Psoas muscle (tissue), 8 donors: ENCODE data around the gene DLG3. TPM values are rescaled to one million over a fixed set of nuclear protein-coding genes. Genes with fewer than 3 reads are reported as not detected.
A peak's percentile ranks its signal among the peaks of the same experiment; 100 is the strongest.

Experiments
- ATAC-seq, 4 donors: fragments of 200-7000 bp; cut with Tn5 transposase; one replicate each; pipeline ENCODE4 v1.9.1; 2020; ENCODE audit warnings: moderate library complexity in 3 of 4, mild to moderate bottlenecking in 2 of 4
- DNase-seq, 2 donors: peaks; one replicate each; pipeline ENCODE4 v3.0.0-alpha.2; 2020
- H3K27ac ChIP-seq: fragments of 200-600 bp; one replicate; pipeline ENCODE4 v1.8.0; 2022
- H3K27me3 ChIP-seq, 3 donors: fragments of 200-600 bp in 1 of 3; one replicate each; pipeline versions ENCODE4 v1.6.1 to v1.8.0; 2013 to 2022; ENCODE audit warnings: low read length in 2 of 3, mild to moderate bottlenecking in 2 of 3, moderate library complexity in 1 of 3; ENCODE audit not compliant: insufficient read depth in 3 of 3
- H3K36me3 ChIP-seq, 2 donors: fragments of 200-600 bp in 1 of 2; one replicate each; pipeline versions ENCODE4 v1.6.1 to v1.8.0; 2013 to 2022; ENCODE audit warnings: low read depth in 1 of 2, mild to moderate bottlenecking in 1 of 2, moderate library complexity in 1 of 2; ENCODE audit not compliant: insufficient read depth in 1 of 2
- H3K4me1 ChIP-seq: fragments of 200-600 bp; one replicate; pipeline ENCODE4 v1.8.0; 2022
- H3K4me3 ChIP-seq: fragments of 200-600 bp; one replicate; pipeline ENCODE4 v1.8.0; 2022; ENCODE audit warnings: mild to moderate bottlenecking
- H3K9me3 ChIP-seq: fragments of 200-600 bp; one replicate; pipeline ENCODE4 v1.8.0; 2022
- CTCF ChIP-seq: fragments of 200-600 bp; IDR thresholded peaks from one replicate; pipeline ENCODE4 v1.8.0; 2022; ENCODE audit warnings: antibody characterized with exemption
- WGBS, 3 donors: extraction: QIAGEN DNeasy Blood & Tissue Kit; methylation state at CpG; one replicate each; pipeline versions ENCODE4 v1.1.6 to v1.1.7; 2013; 5-methylcytosine and 5-hydroxymethylcytosine counted together
- intact Hi-C, 2 donors: fragments of 100-400 bp; cut with DNase I; formaldehyde crosslinking; loops; one replicate each; pipeline versions ENCODE4 v1.11.0 to v1.14.2; 2022
- polyA plus RNA-seq, 3 donors: library from polyadenylated mRNA; stranded (reverse); fragments of 200-250 nt; gene quantifications; one replicate each; pipeline ENCODE4 v1.2.3, GENCODE V29; 2013
- total RNA-seq, 4 donors: library from RNA; stranded (reverse); fragmentation: NEBNext Ultra II Directional in 2 of 4; extraction: Animal tissue kit (Norgen Biotek cat#: 25700) in 2 of 4; gene quantifications; one replicate each; pipeline versions ENCODE4 v1.2.1 to v1.2.4, GENCODE V29; 2021 to 2023
- donor health status: healthy with polysubstance abuse.
- donor health status: DM: no; HTN: no; CAD: no; lungs with moderate emphysema.
- donor health status: Bipolar disorder and iron deficiency.
- donor health status: healthy.
- donor health status: DM: yes; HTN: yes; CAD: no.
- donor health status: DM: no; HTN: no; CAD: no.
- donor health status: DM: no; HTN: no; CAD: no.
- donor health status: DM: yes; HTN: yes; CAD: no.

DLG3 gene
- total and polyA plus RNA-seq, 7 donors, result 0.27 to 1.6 (median 1.2) TPM

GRCh38 chrX:70410921-70411320, 33.7 kb upstream of the DLG3 start:
- Histone ChIP-seq H3K4me1 (no peaks in the 10 kb centered on the region), H3K27ac (no peak overlapping the region), H3K36me3 (no peaks in the 10 kb centered on the region), H3K4me3 (no peak overlapping the region), H3K27me3 (no peaks in the 10 kb centered on the region), H3K9me3 (no peaks in the 10 kb centered on the region)
- DNase-seq (no peak), ATAC-seq (no peak)
- intact Hi-C loops, result no loop called here
- TF ChIP-seq CTCF, result no peak
- WGBS, 3 donors, result 78 to 100% (median 99%) methylated on average over 2 of the region's 2 CpGs

DNA sequence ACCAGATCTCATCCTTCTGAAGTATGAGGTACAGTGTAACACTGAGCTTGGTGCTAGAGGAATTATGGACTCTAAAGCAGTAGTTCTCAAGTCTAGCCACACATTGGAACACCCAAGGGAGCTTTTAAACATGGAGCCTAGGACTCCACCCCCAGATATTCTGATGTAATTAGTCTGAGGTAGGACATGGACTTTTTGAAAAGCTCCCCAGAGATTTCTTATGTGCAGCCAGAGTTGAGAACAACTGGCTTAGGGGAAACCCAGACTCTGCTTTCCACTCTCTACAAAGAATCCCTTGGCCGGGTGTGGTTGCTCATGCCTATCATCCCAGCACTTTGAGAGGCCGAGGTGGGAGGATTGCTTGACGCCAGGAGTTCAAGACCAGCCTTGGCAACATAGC, 33.2 kb upstream of the DLG3 start:
- H3K36me3 ChIP-seq, result no peaks in the 10 kb centered on the region
- H3K9me3 ChIP-seq, result no peaks in the 10 kb centered on the region
- H3K4me1 ChIP-seq, result no peaks in the 10 kb centered on the region
- H3K4me3 ChIP-seq, result no peak overlapping the region
- no peak for DNase-seq
- no peak for ATAC-seq
- no peak for TF ChIP-seq CTCF
- no peaks in the 10 kb centered on the region for H3K27me3 ChIP-seq
- 68 to 93% (median 87%) methylated on average over 3 of the region's 3 CpGs for WGBS, 3 donors
- intact Hi-C loops, result no loop called here
- H3K27ac ChIP-seq, result no peak overlapping the region

DNA sequence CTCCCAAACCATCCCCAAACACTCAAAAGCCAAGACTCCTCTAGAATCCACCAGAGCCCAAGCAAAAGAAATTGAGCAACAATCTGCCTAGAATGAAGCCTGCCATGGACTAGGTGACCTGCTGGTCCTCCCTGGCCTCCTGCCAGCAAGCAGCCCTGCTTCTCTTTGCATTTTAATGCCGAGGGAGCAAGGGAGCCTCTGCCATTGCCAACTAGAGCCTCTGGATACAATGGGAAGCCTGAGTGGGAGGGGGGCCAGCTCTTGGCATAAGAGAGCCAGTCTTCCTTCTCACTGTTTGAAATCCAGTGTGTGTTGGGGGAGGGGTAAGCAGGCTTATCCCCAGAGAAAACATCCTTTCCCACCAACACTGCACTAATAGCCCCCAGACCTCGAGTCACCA, 23.0 kb upstream of the DLG3 start:
- no peaks in the 10 kb centered on the region for H3K36me3 ChIP-seq
- ATAC-seq, result no peak
- no peak overlapping the region for H3K4me3 ChIP-seq
- WGBS, 3 donors, result 8 to 29% (median 24%) methylated on average over 2 of the region's 2 CpGs
- H3K27me3 ChIP-seq, result peaks cover 0 to 33% (median 3%) of the 10 kb centered on the region in 3 donors
- intact Hi-C loops, result no loop called here
- H3K9me3 ChIP-seq, result no peaks in the 10 kb centered on the region
- no peak overlapping the region for H3K27ac ChIP-seq
- no peak for TF ChIP-seq CTCF
- H3K4me1 ChIP-seq, result no peaks in the 10 kb centered on the region
- no peak for DNase-seq

GRCh38 chrX:70422851-70423341, 21.7 kb upstream of the DLG3 start, which contains the start of gene GDPD2:
Gene GDPD2, plus strand, starts transcription at chrX:70423314. Its CDS starts 1,671 bp downstream, at chrX:70424985.
- 9 to 29% (median 16%) methylated on average over 8 to 11 of the region's 11 CpGs for WGBS, 3 donors
- TF ChIP-seq CTCF, result peak; percentile 6
- DNase-seq (no peak), ATAC-seq (peak in 2 of 4 donors; percentile 42 to 64)
- Histone ChIP-seq H3K36me3 (no peaks in the 10 kb centered on the region), H3K9me3 (no peaks in the 10 kb centered on the region), H3K4me3 (no peak within 1 kb of the TSS), H3K27ac (no peak within 1 kb of the TSS), H3K4me1 (no peaks in the 10 kb centered on the region), H3K27me3 (peaks cover 0 to 33% (median 3%) of the 10 kb centered on the region in 3 donors)
- intact Hi-C loops, result no loop called here
